Heart left ventricle (tissue), 16 donors: ENCODE measurements around the gene PGS1. TPM values are rescaled to one million over a fixed set of nuclear protein-coding genes. Genes with fewer than 3 reads are reported as not detected.

Experiments
- ATAC-seq, 4 donors: fragments of 200-7000 bp; cut with Tn5 transposase; one replicate each; pipeline ENCODE4 v1.9.1; 2020 to 2022; ENCODE audit warnings: moderate library complexity in 4 of 4, mild to moderate bottlenecking in 3 of 4, moderate number of reproducible peaks in 1 of 4
- DNase-seq, 5 donors: peaks; one replicate each; pipeline ENCODE4 v3.0.0-alpha.2; 2020
- H3K27ac ChIP-seq, 12 donors: fragments of 200-600 bp; sonication (generic) in 4 of 12; one replicate each; pipeline versions ENCODE4 v1.5.0 to v1.8.0; 2016 to 2022; ENCODE audit warnings: mild to moderate bottlenecking in 2 of 12
- H3K27me3 ChIP-seq, 9 donors: fragments of 200-600 bp; sonication (generic) in 2 of 9; one replicate each; pipeline versions ENCODE4 v1.5.1 to v1.8.0; 2016 to 2022; ENCODE audit warnings: mild to moderate bottlenecking in 3 of 9
- H3K36me3 ChIP-seq, 9 donors: fragments of 200-600 bp; sonication (generic) in 2 of 9; one replicate each; pipeline versions ENCODE4 v1.5.0 to v1.8.0; 2018 to 2022; ENCODE audit warnings: mild to moderate bottlenecking in 2 of 9
- H3K4me1 ChIP-seq, 12 donors: fragments of 200-600 bp; sonication (generic) in 4 of 12; one replicate each; pipeline versions ENCODE4 v1.5.0 to v1.8.0; 2016 to 2022; ENCODE audit warnings: mild to moderate bottlenecking in 3 of 12
- H3K4me3 ChIP-seq, 12 donors: fragments of 200-600 bp; sonication (generic) in 4 of 12; one replicate each; pipeline versions ENCODE4 v1.5.0 to v1.8.0; 2017 to 2022; ENCODE audit warnings: mild to moderate bottlenecking in 9 of 12, moderate library complexity in 4 of 12
- H3K9me3 ChIP-seq, 12 donors: fragments of 200-600 bp; sonication (generic) in 4 of 12; one replicate each; pipeline versions ENCODE4 v1.5.0 to v1.8.0; 2016 to 2022; ENCODE audit warnings: mild to moderate bottlenecking in 1 of 12
- CTCF ChIP-seq, 12 donors: fragments of 200-600 bp; sonication (generic) in 4 of 12; IDR thresholded peaks; one replicate each; pipeline versions ENCODE4 v1.5.0 to v1.8.0; 2018 to 2022; ENCODE audit warnings: antibody characterized with exemption in 12 of 12, mild to moderate bottlenecking in 5 of 12
- POLR2A ChIP-seq, 2 donors: fragments of 450-650 bp; IDR thresholded peaks; one replicate each; pipeline ENCODE4 v1.6.1; 2017; ENCODE audit warnings: antibody characterized with exemption in 2 of 2, mild to moderate bottlenecking in 2 of 2, moderate library complexity in 2 of 2
- WGBS, 4 donors: extraction: QIAGEN DNeasy Blood & Tissue Kit in 2 of 4; methylation state at CpG; one replicate each; pipeline versions ENCODE4 v1.1.5 to v1.1.7; 2013 to 2018; 5-methylcytosine and 5-hydroxymethylcytosine counted together
- intact Hi-C, 10 donors: fragments of 100-400 bp; cut with DNase I; formaldehyde crosslinking; loops; one replicate each; pipeline versions ENCODE4 v1.11.1 to v1.14.2; 2022
- polyA plus RNA-seq, 2 donors: library from polyadenylated mRNA; stranded (reverse); fragments of 200-250 nt; gene quantifications; one replicate each; pipeline ENCODE4 v1.2.3, GENCODE V29; 2013
- total RNA-seq, 9 donors: library from RNA; depleted of rRNA in 2 of 9; stranded (reverse); fragments of >200 nt in 2 of 9; fragmentation: NEBNext Ultra II Directional in 3 of 9; extraction: Animal tissue kit (Norgen Biotek cat#: 25700) in 3 of 9; gene quantifications; one replicate each; pipeline versions ENCODE4 v1.1.0 to v1.2.4, GENCODE V29; 2016 to 2023
- donor health status: ischemic (EF 13 %, LVEDD 7.1; RV severe dilation, severe dysfunction).
- donor health status: healthy with polysubstance abuse.
- donor health status: DM: no; HTN: yes; CAD: no.
- donor health status: DM: no; HTN: no; CAD: no.
- donor health status: ischemic (EF 25% LVEDD 6.9; RV normal size, moderate dysfunction).
- donor health status: ischemic (EF 25% LVEDD 5.7; RV mildly dilated, moderate dysfunction).
- donor health status: healthy.
- donor health status: DM: yes; HTN: yes; CAD: no.
- donor health status: ischemic (EF 35%, LVEDD 5.7; RV mildly dilated, moderate dysfunction).
- donor health status: nonischemic (EF 11% LVEDD 7.7; RV severe dilation, severe dysfunction).
- donor health status: DM: yes; HTN: yes; CAD: no.
- donor health status: PGD.
- donor health status: ischemic (EF 29% LVEDD 5.4; RV normal size, mild dysfunction).
- donor health status: nonischemic (EF 23%, LVEDD 6.1; RV moderate dilation, normal function).

The PGS1 gene
- total and polyA plus RNA-seq, 11 donors: 11.9 to 32.8 (median 17.3) TPM

- Histone ChIP-seq H3K4me1 (peaks cover 13 to 38% (median 28%) of the 10 kb centered on the region in 12 donors), H3K27ac (no peak overlapping the region), H3K9me3 (no peaks in the 10 kb centered on the region), H3K36me3 (peaks cover 0 to 99% (median 74%) of the 10 kb centered on the region in 9 donors), H3K27me3 (no peaks in the 10 kb centered on the region), H3K4me3 (no peak overlapping the region)
- intact Hi-C loops: no loop called here
- DNase-seq: no peak
- TF ChIP-seq POLR2A (IDR thresholded peaks at IDR 0.05): no peak
- no peak for TF ChIP-seq CTCF (IDR thresholded peaks at IDR 0.05)
- 33 to 65% (median 58%) methylated on average over 4 to 6 of the region's 6 CpGs for WGBS, 4 donors
- no peak for ATAC-seq
Measured at GRCh38 chr17:78401246-78401645, 22.8 kb downstream of the PGS1 start.

GRCh38 chr17:78401891-78402290 is 23.4 kb downstream of the PGS1 start:
- Histone ChIP-seq H3K9me3 (no peaks in the 10 kb centered on the region), H3K4me1 (peaks cover 9 to 32% (median 22%) of the 10 kb centered on the region in 12 donors), H3K27ac (no peak overlapping the region), H3K36me3 (peaks cover 0 to 98% (median 78%) of the 10 kb centered on the region in 9 donors), H3K27me3 (no peaks in the 10 kb centered on the region), H3K4me3 (no peak overlapping the region)
- no peak for TF ChIP-seq CTCF (IDR thresholded peaks at IDR 0.05)
- no peak for TF ChIP-seq POLR2A (IDR thresholded peaks at IDR 0.05)
- 53 to 81% (median 75%) methylated on average over 4 to 8 of the region's 8 CpGs for WGBS, 4 donors
- intact Hi-C loops: no loop called here
- no peak for DNase-seq
- no peak for ATAC-seq

- H3K4me1 ChIP-seq: peaks cover 0 to 26% (median 11%) of the 10 kb centered on the region in 12 donors
- TF ChIP-seq POLR2A (IDR thresholded peaks at IDR 0.05): no peak
- TF ChIP-seq CTCF (IDR thresholded peaks at IDR 0.05): no peak
- peaks cover 0 to 91% (median 77%) of the 10 kb centered on the region in 9 donors for H3K36me3 ChIP-seq
- WGBS, 4 donors: 93 to 96% (median 95%) methylated on average over 14 of the region's 14 CpGs
- H3K4me3 ChIP-seq: no peak overlapping the region
- no peak for ATAC-seq
- intact Hi-C loops: no loop called here
- no peaks in the 10 kb centered on the region for H3K27me3 ChIP-seq
- H3K9me3 ChIP-seq: no peaks in the 10 kb centered on the region
- no peak overlapping the region for H3K27ac ChIP-seq
- DNase-seq: no peak
Measured at GRCh38 chr17:78403822-78404221, 25.4 kb downstream of the PGS1 start.

- Histone ChIP-seq H3K4me1 (peaks cover 0 to 41% (median 26%) of the 10 kb centered on the region in 12 donors), H3K27me3 (no peaks in the 10 kb centered on the region), H3K27ac (no peak overlapping the region), H3K36me3 (peaks cover 0 to 74% (median 51%) of the 10 kb centered on the region in 9 donors), H3K4me3 (no peak overlapping the region), H3K9me3 (no peaks in the 10 kb centered on the region)
- DNase-seq (no peak), ATAC-seq (no peak)
- intact Hi-C loops: no loop called here
- WGBS, 4 donors: 93 to 100% (median 95%) methylated on average over 6 of the region's 6 CpGs
- no peak for TF ChIP-seq POLR2A (IDR thresholded peaks at IDR 0.05)
- no peak for TF ChIP-seq CTCF (IDR thresholded peaks at IDR 0.05)
Measured at GRCh38 chr17:78406396-78406795, 27.9 kb downstream of the PGS1 start.
